Neural cell (in vitro differentiated cells): Measurements from ENCODE around the gene HIVEP1.

ENCODE experiments used
- CTCF ChIP-seq: fragments of 450-650 bp; IDR thresholded peaks from 2 replicates; pipeline ENCODE4 v1.5.1; 2014; ENCODE audit warnings: antibody characterized with exemption, mild to moderate bottlenecking, moderate library complexity; ENCODE audit not compliant: poor library complexity, severe bottlenecking
- EP300 ChIP-seq: fragments of 450-650 bp; conservative IDR thresholded peaks from 2 replicates; pipeline ENCODE4 v1.6.1; 2014; ENCODE audit warnings: antibody characterized with exemption, mild to moderate bottlenecking, moderate library complexity; ENCODE audit not compliant: poor library complexity, severe bottlenecking
- EZH2 ChIP-seq: fragments of 200-600, 300-800 bp; shearing (Covaris generic), sonication (generic); IDR thresholded peaks from 2 replicates; pipeline ENCODE4 v1.6.1; 2014; ENCODE audit warnings: antibody characterized with exemption, low read length, borderline replicate concordance, mild to moderate bottlenecking; ENCODE audit not compliant: insufficient read depth, poor library complexity, severe bottlenecking
- POLR2AphosphoS5 ChIP-seq: IDR thresholded peaks from 2 replicates; pipeline ENCODE4 v1.6.1; 2012
- RAD21 ChIP-seq: fragments of 450-650 bp; conservative IDR thresholded peaks from 2 replicates; pipeline ENCODE4 v1.6.1; 2014; ENCODE audit warnings: antibody characterized with exemption, mild to moderate bottlenecking, moderate library complexity
- SMC3 ChIP-seq: fragments of 450-650 bp; conservative IDR thresholded peaks from 2 replicates; pipeline ENCODE4 v1.6.1; 2014; ENCODE audit warnings: antibody characterized with exemption, mild to moderate bottlenecking, moderate library complexity; ENCODE audit not compliant: poor library complexity
- TF ChIP-seq, protein P1 (sequence below): IDR thresholded peaks from 2 replicates; pipeline ENCODE4 v1.6.1; 2012; ENCODE audit warnings: borderline replicate concordance

- TF ChIP-seq EP300 (no peak), RAD21 (no peak), CTCF (no peak), EZH2 (no peak), POLR2AphosphoS5 (no peak), SMC3 (no peak)
- TF ChIP-seq, protein P1, sequence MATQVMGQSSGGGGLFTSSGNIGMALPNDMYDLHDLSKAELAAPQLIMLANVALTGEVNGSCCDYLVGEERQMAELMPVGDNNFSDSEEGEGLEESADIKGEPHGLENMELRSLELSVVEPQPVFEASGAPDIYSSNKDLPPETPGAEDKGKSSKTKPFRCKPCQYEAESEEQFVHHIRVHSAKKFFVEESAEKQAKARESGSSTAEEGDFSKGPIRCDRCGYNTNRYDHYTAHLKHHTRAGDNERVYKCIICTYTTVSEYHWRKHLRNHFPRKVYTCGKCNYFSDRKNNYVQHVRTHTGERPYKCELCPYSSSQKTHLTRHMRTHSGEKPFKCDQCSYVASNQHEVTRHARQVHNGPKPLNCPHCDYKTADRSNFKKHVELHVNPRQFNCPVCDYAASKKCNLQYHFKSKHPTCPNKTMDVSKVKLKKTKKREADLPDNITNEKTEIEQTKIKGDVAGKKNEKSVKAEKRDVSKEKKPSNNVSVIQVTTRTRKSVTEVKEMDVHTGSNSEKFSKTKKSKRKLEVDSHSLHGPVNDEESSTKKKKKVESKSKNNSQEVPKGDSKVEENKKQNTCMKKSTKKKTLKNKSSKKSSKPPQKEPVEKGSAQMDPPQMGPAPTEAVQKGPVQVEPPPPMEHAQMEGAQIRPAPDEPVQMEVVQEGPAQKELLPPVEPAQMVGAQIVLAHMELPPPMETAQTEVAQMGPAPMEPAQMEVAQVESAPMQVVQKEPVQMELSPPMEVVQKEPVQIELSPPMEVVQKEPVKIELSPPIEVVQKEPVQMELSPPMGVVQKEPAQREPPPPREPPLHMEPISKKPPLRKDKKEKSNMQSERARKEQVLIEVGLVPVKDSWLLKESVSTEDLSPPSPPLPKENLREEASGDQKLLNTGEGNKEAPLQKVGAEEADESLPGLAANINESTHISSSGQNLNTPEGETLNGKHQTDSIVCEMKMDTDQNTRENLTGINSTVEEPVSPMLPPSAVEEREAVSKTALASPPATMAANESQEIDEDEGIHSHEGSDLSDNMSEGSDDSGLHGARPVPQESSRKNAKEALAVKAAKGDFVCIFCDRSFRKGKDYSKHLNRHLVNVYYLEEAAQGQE, result no peak
Measured at GRCh38 chr6:12009180-12009685, 2.9 kb upstream of the HIVEP1 start.
